Transverse colon (tissue), 4 donors: ENCODE results near the gene GKN1. TPM values are rescaled to one million over a fixed set of nuclear protein-coding genes. Genes with fewer than 3 reads are reported as not detected.
"Not testable (repeated sequence)": the region's sequence is repeated elsewhere in the genome, so short reads cannot be mapped to it uniquely, and the experiment has no call there.

ENCODE experiments used
- DNase-seq: peaks from one replicate; pipeline ENCODE4 v3.0.0-alpha.2; 2019
- H3K27ac ChIP-seq, 4 donors: fragments of 200-600 bp; sonication (generic); 2 replicates each; pipeline ENCODE4 v1.5.1; 2016 to 2018; ENCODE audit warnings: inconsistent platforms in 4 of 4
- H3K27me3 ChIP-seq: fragments of 200-600 bp; sonication (generic); 2 replicates; pipeline ENCODE4 v1.5.1; 2017; ENCODE audit warnings: inconsistent platforms
- H3K36me3 ChIP-seq, 4 donors: fragments of 200-600 bp; sonication (generic); 2 replicates each; pipeline ENCODE4 v1.5.1; 2017 to 2019; ENCODE audit warnings: inconsistent platforms in 4 of 4
- H3K4me1 ChIP-seq, 4 donors: fragments of 200-600 bp; sonication (generic); 2 replicates each; pipeline ENCODE4 v1.5.1; 2017 to 2020; ENCODE audit warnings: inconsistent platforms in 4 of 4
- H3K4me3 ChIP-seq, 4 donors: fragments of 200-600 bp; sonication (generic); 1 replicate in 1 of 4; 2 replicates in 3 of 4; pipeline versions ENCODE4 v1.5.1 to v1.6.1; 2017 to 2019; ENCODE audit warnings: inconsistent platforms in 4 of 4
- H3K9me3 ChIP-seq, 2 donors: fragments of 200-600 bp; sonication (generic); 2 replicates each; pipeline ENCODE4 v1.5.1; 2017 to 2019; ENCODE audit warnings: inconsistent platforms in 2 of 2
- CTCF ChIP-seq, 5 experiments: fragments of 200-600 bp in 3 of 5; fragments of 450-650 bp in 2 of 5; sonication (generic) in 3 of 5; IDR thresholded peaks; 1 replicate in 2 of 5; 2 replicates in 3 of 5; pipeline ENCODE4 v1.5.1; 2016 to 2017; ENCODE audit warnings: antibody characterized with exemption in 5 of 5, inconsistent platforms in 3 of 5, mild to moderate bottlenecking in 2 of 5, moderate library complexity in 1 of 5
- EP300 ChIP-seq: sonication (generic); formaldehyde crosslinking; IDR thresholded peaks from one replicate; pipeline ENCODE4 v1.6.1; 2017; ENCODE audit warnings: antibody characterized with exemption, low read depth
- POLR2A ChIP-seq: fragments of 450-650 bp; IDR thresholded peaks from one replicate; pipeline ENCODE4 v1.6.1; 2016; ENCODE audit warnings: antibody characterized with exemption, mild to moderate bottlenecking, moderate library complexity
- POLR2AphosphoS5 ChIP-seq, 3 donors: sonication (generic); formaldehyde crosslinking; IDR thresholded peaks; one replicate each; pipeline ENCODE4 v1.6.1; 2016; ENCODE audit warnings: antibody characterized with exemption in 3 of 3
- WGBS, 2 donors: methylation state at CpG; one replicate each; pipeline ENCODE4 v1.1.5; 2018; ENCODE audit warnings: low coverage in 1 of 2; 5-methylcytosine and 5-hydroxymethylcytosine counted together
- in situ Hi-C, 4 donors: fragments of 200-750 bp; cut with MboI; loops; one replicate each; pipeline versions ENCODE4 v1.15.0 to v1.15.1; 2017; ENCODE audit warnings: low sequenced_read_pairs in 3 of 4, low pct_ligation_motif_present in 1 of 4, low pct_unique_long_range_greater_than_20kb in 1 of 4
- intact Hi-C: fragments of 100-400 bp; cut with DNase I; formaldehyde crosslinking; loops from one replicate; pipeline ENCODE4 v1.15.1; 2023; ENCODE audit warnings: low total_unique reads
- total RNA-seq, 4 donors: library from RNA; depleted of rRNA; stranded (reverse); fragments of >200 nt; gene quantifications; one replicate each; pipeline ENCODE4 v1.1.0, GENCODE V29; 2016

The GKN1 gene
- total RNA-seq, 4 donors from 2014 or later, result not detected

- H3K27me3 ChIP-seq, result no peaks in the 10 kb centered on the region
- 70 to 80% methylated on average over 1 of the region's 1 CpG for WGBS, 2 donors
- DNase-seq, result no peak
- no peak overlapping the region for H3K4me3 ChIP-seq
- H3K27ac ChIP-seq, result no peak overlapping the region
- H3K36me3 ChIP-seq, result no peaks in the 10 kb centered on the region
- intact Hi-C loops, result no loop called here
- TF ChIP-seq POLR2A (no peak), EP300 (no peak), CTCF (IDR thresholded peaks at IDR 0.05) (no peak), POLR2AphosphoS5 (IDR thresholded peaks at IDR 0.05) (no peak)
- no peaks in the 10 kb centered on the region for H3K4me1 ChIP-seq
- H3K9me3 ChIP-seq, result no peaks in the 10 kb centered on the region
- in situ Hi-C loops, result no loop called here
These were observed 25.7 kb upstream of the GKN1 start for GRCh38 chr2:68948710-68949109.

DNA sequence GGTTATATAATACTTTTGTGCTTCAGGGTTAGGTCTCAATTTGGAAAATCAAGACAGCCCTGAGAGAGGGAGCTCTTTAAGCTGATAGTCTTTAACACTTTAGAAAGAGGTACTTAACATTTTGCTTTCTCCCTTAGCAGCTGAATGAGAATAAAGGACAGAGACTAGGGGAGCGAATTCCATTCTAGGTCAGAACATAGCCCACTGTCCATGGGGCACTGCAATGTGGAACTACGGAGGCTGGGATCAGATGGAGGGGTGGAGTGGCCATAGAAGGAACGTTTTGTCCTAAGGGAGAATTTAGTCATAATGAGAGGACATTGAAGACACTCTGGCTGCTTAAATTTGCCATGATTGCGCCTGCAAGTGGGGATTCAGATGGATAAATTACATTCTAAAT lies 22.5 kb upstream of the GKN1 start:
- H3K27ac ChIP-seq, result no peak overlapping the region
- in situ Hi-C loops, result no loop called here
- WGBS, 2 donors, result 56 to 86% methylated on average over 4 of the region's 4 CpGs

DNA sequence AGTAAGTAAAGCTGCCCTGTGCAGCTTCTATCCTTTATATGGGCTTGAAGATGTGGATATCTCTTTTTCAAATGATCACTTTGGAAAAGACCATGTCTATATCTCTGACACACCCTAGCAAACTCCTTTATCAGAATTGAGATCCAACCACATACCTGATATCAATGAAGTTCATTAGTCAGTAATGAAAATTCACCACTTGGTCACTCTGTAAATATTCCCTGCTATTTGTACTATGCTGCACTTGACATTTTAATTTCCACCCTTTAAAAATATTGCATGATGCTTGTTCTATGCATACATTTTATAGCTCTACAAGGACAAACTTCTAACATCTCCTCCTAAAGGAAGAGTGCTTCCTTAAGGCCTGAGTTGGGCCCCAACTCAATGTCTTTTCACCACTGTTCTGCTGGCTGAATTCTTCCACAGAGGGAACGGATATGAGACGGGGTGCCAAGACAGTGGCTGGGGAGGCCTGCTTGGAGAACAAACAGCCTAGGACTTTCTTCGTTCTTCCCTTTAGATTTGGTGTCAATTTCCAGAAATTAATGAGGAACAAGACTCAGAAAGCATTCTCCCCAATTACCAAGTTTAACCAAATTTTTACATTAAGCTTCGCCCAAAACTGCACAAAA lies 21.4 kb upstream of the GKN1 start, which contains the start of gene GKN2:
GKN2 (minus strand) TSS at position 7 of the 635 bp plus-strand sequence. CDS start 32 bp downstream, outside the sequence.
- Histone ChIP-seq H3K27ac (no peak within 1 kb of the TSS), H3K9me3 (no peaks in the 10 kb centered on the region), H3K4me3 (no peak within 1 kb of the TSS), H3K4me1 (no peaks in the 10 kb centered on the region), H3K36me3 (no peaks in the 10 kb centered on the region), H3K27me3 (no peaks in the 10 kb centered on the region)
- intact Hi-C loops (no loop called here), in situ Hi-C loops (no loop called here)
- DNase-seq, result no peak
- 86 to 87% methylated on average over 4 of the region's 4 CpGs for WGBS, 2 donors
- TF ChIP-seq POLR2A (no peak), POLR2AphosphoS5 (IDR thresholded peaks at IDR 0.05) (no peak), CTCF (IDR thresholded peaks at IDR 0.05) (no peak), EP300 (no peak)

More for the DNA sequence above, 22.5 kb upstream of the GKN1 start:
- Histone ChIP-seq H3K4me3 (no peak overlapping the region), H3K4me1 (no peaks in the 10 kb centered on the region), H3K9me3 (no peaks in the 10 kb centered on the region), H3K36me3 (no peaks in the 10 kb centered on the region), H3K27me3 (no peaks in the 10 kb centered on the region)
- intact Hi-C loops, result no loop called here
- TF ChIP-seq EP300 (no peak), POLR2A (no peak), CTCF (IDR thresholded peaks at IDR 0.05) (no peak), POLR2AphosphoS5 (IDR thresholded peaks at IDR 0.05) (no peak)
- no peak for DNase-seq

DNA sequence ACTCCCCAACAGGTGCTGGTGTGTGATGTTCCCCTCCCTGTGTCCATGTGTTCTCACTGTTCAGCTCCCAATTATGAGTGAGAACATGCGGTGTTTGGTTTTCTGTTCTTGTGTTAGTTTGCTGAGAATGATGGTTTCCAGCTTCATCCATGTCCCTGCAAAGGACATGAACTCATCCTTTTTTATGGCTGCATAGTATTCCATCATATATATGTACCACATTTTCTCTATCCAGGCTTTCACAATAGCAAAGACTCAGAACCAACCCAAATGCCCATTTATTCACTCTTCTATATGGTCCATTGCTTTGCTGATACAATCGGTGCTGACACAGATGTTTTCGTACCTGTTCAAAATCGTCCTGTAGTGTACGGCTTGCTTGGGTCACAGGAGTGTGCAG lies 19.0 kb upstream of the GKN1 start:
- in situ Hi-C loops, H3K9me3 ChIP-seq, H3K27me3 ChIP-seq, H3K36me3 ChIP-seq, H3K4me3 ChIP-seq, DNase-seq, H3K4me1 ChIP-seq, intact Hi-C loops, H3K27ac ChIP-seq: not testable (repeated sequence)
- 89 to 98% methylated on average over 5 of the region's 5 CpGs for WGBS, 2 donors

DNA sequence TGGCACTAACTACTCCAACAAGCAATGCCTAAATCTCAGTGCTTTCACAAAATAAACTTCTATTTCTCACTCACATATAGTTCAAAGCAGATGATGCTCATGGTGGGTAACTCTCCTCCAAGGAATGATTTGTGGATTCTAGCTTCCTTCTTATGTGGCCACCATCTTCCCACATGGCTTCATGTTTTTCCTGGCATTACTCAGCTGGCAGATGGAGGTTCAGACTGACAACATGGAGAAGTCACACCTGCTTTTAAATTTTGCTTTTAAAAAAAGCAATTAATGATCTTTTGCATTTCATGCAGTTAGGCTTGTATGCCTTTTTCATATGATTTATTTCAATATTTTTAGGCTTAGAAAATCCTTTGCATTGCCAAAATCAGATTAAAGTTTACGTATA lies 15.4 kb upstream of the GKN1 start:
- no peak overlapping the region for H3K27ac ChIP-seq
- no peaks in the 10 kb centered on the region for H3K36me3 ChIP-seq
- H3K4me3 ChIP-seq, result no peak overlapping the region
- H3K4me1 ChIP-seq, result no peaks in the 10 kb centered on the region
- TF ChIP-seq POLR2A (no peak), POLR2AphosphoS5 (IDR thresholded peaks at IDR 0.05) (no peak), CTCF (IDR thresholded peaks at IDR 0.05) (no peak), EP300 (no peak)
- no peaks in the 10 kb centered on the region for H3K27me3 ChIP-seq
- intact Hi-C loops (no loop called here), in situ Hi-C loops (no loop called here)
- no peaks in the 10 kb centered on the region for H3K9me3 ChIP-seq
- no peak for DNase-seq
- 90 to 93% methylated on average over 1 of the region's 1 CpG for WGBS, 2 donors
